ENCODE measurements around the gene SEPTIN11. TPM values are rescaled to one million over a fixed set of nuclear protein-coding genes. Genes with fewer than 3 reads are reported as not detected.

The SEPTIN11 gene
- total and polyA plus RNA-seq, 2 of the 8 experiments (the other 6 are each of a cell fraction or from before 2014, with no cell fraction given), result 32.2 to 110 TPM

- TF ChIP-seq CHD7 (IDR thresholded peaks at IDR 0.05; ENCODE audit: insufficient replicate concordance, low read length) (no peak), NANOG (IDR thresholded peaks at IDR 0.05; ENCODE audit: insufficient read depth, low read depth, low read length, poor library complexity, severe bottlenecking) (no peak), TEAD4 (IDR thresholded peaks at IDR 0.05; ENCODE audit: low read depth, low read length) (no peak), TCF12 (IDR thresholded peaks at IDR 0.05; ENCODE audit: low read depth, low read length) (no peak), HDAC6 (IDR thresholded peaks at IDR 0.05; ENCODE audit: low read depth, low read length) (no peak), JUN (IDR thresholded peaks at IDR 0.05; ENCODE audit: low read depth, low read length) (no peak), KDM4A (IDR thresholded peaks at IDR 0.05; ENCODE audit: low read depth, low read length, severe bottlenecking) (no peak)
Measured at GRCh38 chr4:76982638-76983584, 33.4 kb downstream of the SEPTIN11 start (continued).
